Spleen (tissue), 11 donors: Measurements from ENCODE around the gene SUSD6. TPM values are rescaled to one million over a fixed set of nuclear protein-coding genes. Genes with fewer than 3 reads are reported as not detected.

Experiments
- DNase-seq: peaks from one replicate; pipeline ENCODE4 v3.0.0-alpha.2; 2020
- H3K27ac ChIP-seq, 8 donors: fragments of 200-600 bp; sonication (generic) in 7 of 8; 1 replicate in 4 of 8; 2 replicates in 4 of 8; pipeline versions ENCODE4 v1.5.0 to v1.8.0; 2016 to 2021; ENCODE audit warnings: inconsistent platforms in 4 of 8, mild to moderate bottlenecking in 4 of 8, moderate library complexity in 1 of 8
- H3K27me3 ChIP-seq, 7 donors: fragments of 200-600 bp; sonication (generic) in 6 of 7; replicated peaks in 1 of 7; 1 replicate in 4 of 7; 2 replicates in 3 of 7; pipeline versions ENCODE4 v1.5.0 to v1.8.0; 2016 to 2021; ENCODE audit warnings: inconsistent platforms in 3 of 7, mild to moderate bottlenecking in 1 of 7
- H3K36me3 ChIP-seq, 6 donors: fragments of 200-600 bp; sonication (generic) in 5 of 6; 1 replicate in 4 of 6; 2 replicates in 2 of 6; pipeline versions ENCODE4 v1.5.0 to v1.8.0; 2016 to 2021; ENCODE audit warnings: inconsistent platforms in 2 of 6
- H3K4me1 ChIP-seq, 6 donors: fragments of 200-600 bp; sonication (generic) in 5 of 6; 1 replicate in 3 of 6; 2 replicates in 3 of 6; pipeline versions ENCODE4 v1.5.0 to v1.8.0; 2016 to 2021; ENCODE audit warnings: inconsistent platforms in 3 of 6
- H3K4me3 ChIP-seq, 8 donors: fragments of 200-600 bp; sonication (generic) in 7 of 8; 1 replicate in 4 of 8; 2 replicates in 4 of 8; pipeline versions ENCODE4 v1.5.0 to v1.8.0; 2016 to 2021; ENCODE audit warnings: inconsistent platforms in 4 of 8, mild to moderate bottlenecking in 4 of 8, moderate library complexity in 2 of 8
- H3K9me3 ChIP-seq, 8 donors: fragments of 200-600 bp; sonication (generic) in 7 of 8; 1 replicate in 4 of 8; 2 replicates in 4 of 8; pipeline versions ENCODE4 v1.5.0 to v1.8.0; 2016 to 2021; ENCODE audit warnings: inconsistent platforms in 4 of 8
- CTCF ChIP-seq, 11 experiments: fragments of 200-600 bp in 7 of 11; fragments of 450-650 bp in 4 of 11; sonication (generic) in 4 of 11; IDR thresholded peaks in 8 of 11; conservative IDR thresholded peaks in 3 of 11; 1 replicate in 7 of 11; 2 replicates in 4 of 11; pipeline versions ENCODE4 v1.4.0 to v1.8.0; 2016 to 2021; ENCODE audit warnings: antibody characterized with exemption in 11 of 11, inconsistent platforms in 4 of 11, mild to moderate bottlenecking in 1 of 11
- POLR2A ChIP-seq, 3 donors: fragments of 450-650 bp; IDR thresholded peaks; one replicate each; pipeline ENCODE4 v1.5.1; 2017; ENCODE audit warnings: antibody characterized with exemption in 3 of 3, mild to moderate bottlenecking in 1 of 3
- POLR2AphosphoS5 ChIP-seq, 3 donors: sonication (generic); formaldehyde crosslinking; IDR thresholded peaks; one replicate each; pipeline ENCODE4 v1.5.1; 2017; ENCODE audit warnings: antibody characterized with exemption in 3 of 3
- WGBS, 5 donors: extraction: QIAGEN DNeasy Blood & Tissue Kit in 3 of 5; methylation state at CpG; one replicate each; pipeline versions ENCODE4 v1.1.5 to v1.1.7; 2013 to 2018; 5-methylcytosine and 5-hydroxymethylcytosine counted together
- intact Hi-C: fragments of 100-400 bp; cut with DNase I; formaldehyde crosslinking; loops from one replicate; pipeline ENCODE4 v1.15.0; 2023; ENCODE audit warnings: low total_unique reads
- polyA plus RNA-seq, 3 donors: library from polyadenylated mRNA; stranded (reverse); fragments of 200-250 nt; gene quantifications; one replicate each; pipeline ENCODE4 v1.2.1, GENCODE V29; 2013
- total RNA-seq, 7 donors: library from RNA; depleted of rRNA in 3 of 7; stranded (reverse); fragments of >200 nt in 3 of 7; fragmentation: NEBNext Ultra II Directional in 4 of 7; extraction: Animal tissue kit (Norgen Biotek cat#: 25700) in 4 of 7; gene quantifications; one replicate each; pipeline versions ENCODE4 v1.1.0 to v1.2.1, GENCODE V29; 2016 to 2021
- donor health status: healthy with polysubstance abuse.
- donor health status: DM: no; HTN: no; CAD: no; lungs with moderate emphysema.
- donor health status: DM: no; HTN: no; CAD: no.
- donor health status: Bipolar disorder and iron deficiency.
- donor health status: healthy.
- donor health status: DM: no; HTN: no; CAD: no.
- donor health status: DM: yes; HTN: yes; CAD: no.

Gene SUSD6
- total and polyA plus RNA-seq, 10 donors = 10.7 to 120 (median 86.4) TPM

GRCh38 chr14:69665631-69666030, 54.2 kb downstream of the SUSD6 start:
- no peak for DNase-seq
- Histone ChIP-seq H3K9me3 (no peaks in the 10 kb centered on the region), H3K36me3 (peaks cover 0 to 26% (median 0%) of the 10 kb centered on the region in 6 donors), H3K4me1 (peaks cover 41 to 100% (median 91%) of the 10 kb centered on the region in 6 donors), H3K27ac (peak overlapping the region in 5 of 8 donors; percentile 21 to 85 (median 64)), H3K4me3 (no peak overlapping the region), H3K27me3 (no peaks in the 10 kb centered on the region)
- intact Hi-C loops = no loop called here
- TF ChIP-seq POLR2A (IDR thresholded peaks at IDR 0.05) (no peak), POLR2AphosphoS5 (IDR thresholded peaks at IDR 0.05) (no peak), CTCF (IDR thresholded peaks at IDR 0.05 in 8 of 11, conservative IDR thresholded peaks at IDR 0.05 in 3 of 11) (no peak)
- 91 to 100% (median 97%) methylated on average over 1 of the region's 1 CpG for WGBS, 5 donors

GRCh38 chr14:69666112-69666511, 54.7 kb downstream of the SUSD6 start:
- peaks cover 45 to 100% (median 92%) of the 10 kb centered on the region in 6 donors for H3K4me1 ChIP-seq
- WGBS, 5 donors = 79 to 90% (median 82%) methylated on average over 3 of the region's 3 CpGs
- no peaks in the 10 kb centered on the region for H3K27me3 ChIP-seq
- H3K4me3 ChIP-seq = no peak overlapping the region
- peaks cover 0 to 24% (median 0%) of the 10 kb centered on the region in 6 donors for H3K36me3 ChIP-seq
- no peaks in the 10 kb centered on the region for H3K9me3 ChIP-seq
- TF ChIP-seq CTCF (IDR thresholded peaks at IDR 0.05 in 8 of 11, conservative IDR thresholded peaks at IDR 0.05 in 3 of 11) (no peak), POLR2A (IDR thresholded peaks at IDR 0.05) (no peak), POLR2AphosphoS5 (IDR thresholded peaks at IDR 0.05) (no peak)
- H3K27ac ChIP-seq = peak overlapping the region in 5 of 8 donors; percentile 21 to 85 (median 64)
- DNase-seq = no peak
- intact Hi-C loops = no loop called here

GRCh38 chr14:69666690-69667211, 55.4 kb downstream of the SUSD6 start:
- intact Hi-C loops = no loop called here
- H3K4me1 ChIP-seq = peaks cover 48 to 100% (median 95%) of the 10 kb centered on the region in 6 donors
- no peak for TF ChIP-seq POLR2AphosphoS5 (IDR thresholded peaks at IDR 0.05)
- TF ChIP-seq CTCF (IDR thresholded peaks at IDR 0.05 in 8 of 11, conservative IDR thresholded peaks at IDR 0.05 in 3 of 11) = no peak
- no peak for TF ChIP-seq POLR2A (IDR thresholded peaks at IDR 0.05)
- H3K36me3 ChIP-seq = peaks cover 0 to 17% (median 0%) of the 10 kb centered on the region in 6 donors
- WGBS, 5 donors = 62 to 88% (median 79%) methylated on average over 2 of the region's 2 CpGs
- H3K9me3 ChIP-seq = no peaks in the 10 kb centered on the region
- no peak overlapping the region for H3K4me3 ChIP-seq
- no peaks in the 10 kb centered on the region for H3K27me3 ChIP-seq
- no peak for DNase-seq
- peak overlapping the region in 5 of 8 donors; percentile 21 to 85 (median 64) for H3K27ac ChIP-seq

- 49 to 57% (median 55%) methylated on average over 4 of the region's 4 CpGs for WGBS, 5 donors
- peak in 1 of 3 donors; percentile 35 for TF ChIP-seq POLR2AphosphoS5 (IDR thresholded peaks at IDR 0.05)
- no peak for TF ChIP-seq POLR2A (IDR thresholded peaks at IDR 0.05)
- H3K4me1 ChIP-seq = peaks cover 56 to 100% (median 99%) of the 10 kb centered on the region in 6 donors
- peaks cover 0 to 9% (median 0%) of the 10 kb centered on the region in 6 donors for H3K36me3 ChIP-seq
- peak overlapping the region in 4 of 8 donors; percentile 56 to 85 (median 72) for H3K27ac ChIP-seq
- H3K4me3 ChIP-seq = peak overlapping the region in 1 of 8 donors; percentile 11
- intact Hi-C loops = no loop called here
- H3K27me3 ChIP-seq = no peaks in the 10 kb centered on the region
- no peak for DNase-seq
- no peaks in the 10 kb centered on the region for H3K9me3 ChIP-seq
These were observed 56.5 kb downstream of the SUSD6 start for GRCh38 chr14:69667938-69668335.
